PC-9 (cell line): Measurements from ENCODE around the gene BICC1. TPM values are rescaled to one million over a fixed set of nuclear protein-coding genes. Genes with fewer than 3 reads are reported as not detected.

Source experiments
- BruUV-seq: library from RNA; stranded (reverse); fragments of 400-500 nt; replicated peaks from 2 replicates; lab custom pipeline; 2021; lab: Mats Ljungman, UMichigan
- CTCF ChIA-PET: fragments of 300-600 bp; sonication (Branson Sonifier 250); formaldehyde crosslinking; loops from one replicate; lab custom pipeline; 2022; ENCODE audit warnings: antibody characterized with exemption; lab: Charles Lee
- POLR2A ChIA-PET: fragments of 300-600 bp; sonication (Branson Sonifier 250); formaldehyde crosslinking; loops from one replicate; lab custom pipeline; 2022; ENCODE audit warnings: antibody characterized with exemption; ENCODE audit not compliant: unreplicated experiment; lab: Charles Lee
- DNase-seq, 2 experiments: peaks; one replicate each; pipeline versions ENCODE4 v3.0.0 to v3.0.0-alpha.2; 2015 to 2022; ENCODE audit warnings: mixed read lengths in 1 of 2
- H2AFZ ChIP-seq: fragments of 200-600 bp; sonication (generic); 2 replicates; pipeline ENCODE4 v1.8.1; 2017; ENCODE audit warnings: antibody characterized with exemption
- H3F3A ChIP-seq: fragments of 200-600 bp; sonication (generic); 2 replicates; pipeline ENCODE4 v1.8.1; 2017; ENCODE audit warnings: antibody characterized with exemption, mild to moderate bottlenecking, low read depth; ENCODE audit not compliant: insufficient read depth
- H3K27ac ChIP-seq: fragments of 200-600 bp; sonication (generic); 2 replicates; pipeline ENCODE4 v1.6.1; 2016; ENCODE audit warnings: mixed run types
- H3K27me3 ChIP-seq: fragments of 200-600 bp; sonication (generic); 2 replicates; pipeline ENCODE4 v1.6.1; 2016; ENCODE audit warnings: low read depth, mixed run types; ENCODE audit not compliant: insufficient read depth
- H3K36me3 ChIP-seq: fragments of 200-600 bp; sonication (generic); 2 replicates; pipeline ENCODE4 v1.6.1; 2016; ENCODE audit warnings: low read depth, mixed run types
- H3K4me1 ChIP-seq: fragments of 200-600 bp; sonication (generic); replicated peaks from 2 replicates; pipeline ENCODE4 v1.6.1; 2016; ENCODE audit warnings: mixed run types; ENCODE audit not compliant: insufficient read depth
- H3K4me2 ChIP-seq: fragments of 200-600 bp; sonication (generic); 2 replicates; pipeline ENCODE4 v1.6.1; 2017; ENCODE audit warnings: mixed run types
- H3K4me3 ChIP-seq: fragments of 200-600 bp; sonication (generic); 2 replicates; pipeline ENCODE4 v1.6.1; 2016; ENCODE audit warnings: mixed run types
- H3K79me2 ChIP-seq: fragments of 200-600 bp; sonication (generic); 2 replicates; pipeline ENCODE4 v1.6.1; 2017; ENCODE audit warnings: low read depth, mixed run types
- H3K9me2 ChIP-seq: fragments of 200-600 bp; sonication (generic); 2 replicates; pipeline ENCODE4 v1.8.1; 2017; ENCODE audit warnings: mild to moderate bottlenecking; ENCODE audit not compliant: insufficient read depth
- H3K9me3 ChIP-seq: fragments of 200-600 bp; sonication (generic); 2 replicates; pipeline ENCODE4 v1.8.1; 2016; ENCODE audit warnings: low read depth; ENCODE audit not compliant: insufficient read depth
- H4K20me1 ChIP-seq: fragments of 200-600 bp; sonication (generic); 2 replicates; pipeline ENCODE4 v1.8.1; 2017; ENCODE audit not compliant: insufficient read depth
- CTCF ChIP-seq: fragments of 200-600 bp; sonication (generic); conservative IDR thresholded peaks from 2 replicates; pipeline ENCODE4 v1.6.1; 2017; ENCODE audit warnings: mixed run types, antibody characterized with exemption, mild to moderate bottlenecking, moderate library complexity
- EZH2 ChIP-seq: fragments of 200-600 bp; sonication (generic); IDR thresholded peaks from 2 replicates; pipeline ENCODE4 v1.8.0; 2017; ENCODE audit warnings: antibody characterized with exemption, low read depth
- intact Hi-C: fragments of 100-400 bp; cut with micrococcal nuclease; formaldehyde crosslinking; loops from one replicate; pipeline ENCODE4 v1.10.0; 2022; ENCODE audit not compliant: unreplicated experiment
- total RNA-seq: library from RNA; stranded (reverse); gene quantifications from 2 replicates; pipeline ENCODE4 v1.2.3, GENCODE V29; 2021

Gene BICC1
- total RNA-seq, 1 experiment from 2014 or later = not detected

- no peaks in the 10 kb centered on the region for H3K9me3 ChIP-seq
- no peak overlapping the region for H3K4me3 ChIP-seq
- no peaks in the 10 kb centered on the region for H3K4me1 ChIP-seq
- H3K27me3 ChIP-seq = no peaks in the 10 kb centered on the region
- no peak overlapping the region for H3K4me2 ChIP-seq
- no peaks in the 10 kb centered on the region for H3K36me3 ChIP-seq
- no TSS peak for BruUV-seq
- no peaks in the 10 kb centered on the region for H3K9me2 ChIP-seq
- no peaks in the 10 kb centered on the region for H4K20me1 ChIP-seq
- no peaks in the 10 kb centered on the region for H3F3A ChIP-seq
- CTCF ChIA-PET = interaction anchor here (0.6 kb wide), 1 partner anchor 295 kb away, joined by 3 read pairs; no protein-coding TSS in a partner anchor
- DNase-seq = no peak
- TF ChIP-seq EZH2 (no peak), CTCF (no peak)
- POLR2A ChIA-PET = no interaction called here
- no peak overlapping the region for H2AFZ ChIP-seq
- H3K79me2 ChIP-seq = no peaks in the 10 kb centered on the region
- intact Hi-C loops = no loop called here
- H3K27ac ChIP-seq = no peak overlapping the region
Measured at GRCh38 chr10:58608351-58608750, 95.7 kb downstream of the BICC1 start.

GRCh38 chr10:58608826-58609531, 96.3 kb downstream of the BICC1 start:
- no peak overlapping the region for H3K27ac ChIP-seq
- no peaks in the 10 kb centered on the region for H3K4me1 ChIP-seq
- H3K36me3 ChIP-seq = no peaks in the 10 kb centered on the region
- H3K4me2 ChIP-seq = no peak overlapping the region
- no peak overlapping the region for H2AFZ ChIP-seq
- ChIA-PET POLR2A (no interaction called here), CTCF (interaction anchor here (0.6 kb wide), 1 partner anchor 294 kb away, joined by 3 read pairs; no protein-coding TSS in a partner anchor)
- H3K9me2 ChIP-seq = no peaks in the 10 kb centered on the region
- H3K79me2 ChIP-seq = no peaks in the 10 kb centered on the region
- no TSS peak for BruUV-seq
- no peak overlapping the region for H3K4me3 ChIP-seq
- TF ChIP-seq CTCF = no peak
- no peaks in the 10 kb centered on the region for H4K20me1 ChIP-seq
- H3K27me3 ChIP-seq = no peaks in the 10 kb centered on the region
- no peaks in the 10 kb centered on the region for H3F3A ChIP-seq
- intact Hi-C loops = no loop called here
- no peaks in the 10 kb centered on the region for H3K9me3 ChIP-seq
- no peak for DNase-seq

GRCh38 chr10:58609532-58610150, 97.0 kb downstream of the BICC1 start:
- Histone ChIP-seq H3K79me2 (no peaks in the 10 kb centered on the region), H3K4me1 (no peaks in the 10 kb centered on the region), H3K27ac (no peak overlapping the region), H3F3A (no peaks in the 10 kb centered on the region), H2AFZ (no peak overlapping the region), H3K27me3 (no peaks in the 10 kb centered on the region), H3K9me3 (no peaks in the 10 kb centered on the region), H3K4me2 (no peak overlapping the region), H4K20me1 (no peaks in the 10 kb centered on the region), H3K4me3 (no peak overlapping the region), H3K9me2 (no peaks in the 10 kb centered on the region), H3K36me3 (no peaks in the 10 kb centered on the region)
- POLR2A ChIA-PET = interaction anchor here (0.6 kb wide), 1 partner anchor 29 kb away, joined by 3 read pairs; no protein-coding TSS in a partner anchor
- no TSS peak for BruUV-seq
- intact Hi-C loops = no loop called here
- TF ChIP-seq CTCF (no peak), EZH2 (no peak)
- CTCF ChIA-PET = interaction anchor here (0.7 kb wide), 1 partner anchor 1370 kb away, joined by 7 read pairs; no protein-coding TSS in a partner anchor
- no peak for DNase-seq
